Esophagus muscularis mucosa (tissue), 4 donors: Measurements from ENCODE around the gene TMEM108. TPM values are rescaled to one million over a fixed set of nuclear protein-coding genes. Genes with fewer than 3 reads are reported as not detected.

ENCODE experiments used
- DNase-seq: peaks from one replicate; pipeline ENCODE4 v3.0.0-alpha.2; 2017; ENCODE audit errors: extremely low spot score
- H3K27ac ChIP-seq, 4 donors: fragments of 200-600 bp; sonication (generic); replicated peaks in 1 of 4; 1 replicate in 3 of 4; 2 replicates in 1 of 4; pipeline ENCODE4 v1.5.1; 2016 to 2019; ENCODE audit warnings: mild to moderate bottlenecking in 1 of 4
- H3K27me3 ChIP-seq, 4 donors: fragments of 200-600 bp; sonication (generic); one replicate each; pipeline versions ENCODE4 v1.5.1 to v1.6.0; 2016 to 2019
- H3K36me3 ChIP-seq, 4 donors: fragments of 200-600 bp; sonication (generic); one replicate each; pipeline ENCODE4 v1.5.1; 2016 to 2019
- H3K4me1 ChIP-seq, 4 donors: fragments of 200-600 bp; sonication (generic); one replicate each; pipeline ENCODE4 v1.5.1; 2016 to 2019
- H3K4me3 ChIP-seq, 4 donors: fragments of 200-600 bp; sonication (generic); 1 replicate in 2 of 4; 2 replicates in 2 of 4; pipeline ENCODE4 v1.5.1; 2016 to 2019; ENCODE audit warnings: mild to moderate bottlenecking in 4 of 4, moderate library complexity in 1 of 4
- H3K9me3 ChIP-seq, 4 donors: fragments of 200-600 bp; sonication (generic); 1 replicate in 3 of 4; 2 replicates in 1 of 4; pipeline ENCODE4 v1.5.1; 2016 to 2019
- EP300 ChIP-seq: sonication (generic); formaldehyde crosslinking; IDR thresholded peaks from one replicate; pipeline ENCODE4 v1.6.1; 2017; ENCODE audit warnings: antibody characterized with exemption
- POLR2A ChIP-seq: fragments of 450-650 bp; IDR thresholded peaks from one replicate; pipeline ENCODE4 v1.6.1; 2017; ENCODE audit warnings: antibody characterized with exemption, moderate library complexity, mild to moderate bottlenecking, low read depth
- POLR2AphosphoS5 ChIP-seq, 2 donors: sonication (generic); formaldehyde crosslinking; IDR thresholded peaks; one replicate each; pipeline ENCODE4 v1.6.1; 2017; ENCODE audit warnings: antibody characterized with exemption in 2 of 2
- WGBS: methylation state at CpG from one replicate; pipeline ENCODE4 v1.1.5; 2018; 5-methylcytosine and 5-hydroxymethylcytosine counted together
- intact Hi-C: fragments of 100-400 bp; cut with DNase I; formaldehyde crosslinking; loops from one replicate; pipeline ENCODE4 v1.15.1; 2023
- total RNA-seq, 4 donors: library from RNA; depleted of rRNA; stranded (reverse); fragments of >200 nt; gene quantifications; one replicate each; pipeline versions ENCODE4 v1.1.0 to v1.2.1, GENCODE V29; 2016
- TF ChIP-seq, protein P1 (sequence below), 3 experiments: fragments of 200-600 bp in 2 of 3; fragments of 450-650 bp in 1 of 3; sonication (generic) in 2 of 3; IDR thresholded peaks; one replicate each; pipeline ENCODE4 v1.5.1; 2017 to 2019; ENCODE audit warnings: antibody characterized with exemption in 3 of 3, mild to moderate bottlenecking in 2 of 3, moderate library complexity in 1 of 3

TMEM108 gene
- total RNA-seq, 4 donors from 2014 or later: 8.6 to 12.1 (median 11.2) TPM

DNA sequence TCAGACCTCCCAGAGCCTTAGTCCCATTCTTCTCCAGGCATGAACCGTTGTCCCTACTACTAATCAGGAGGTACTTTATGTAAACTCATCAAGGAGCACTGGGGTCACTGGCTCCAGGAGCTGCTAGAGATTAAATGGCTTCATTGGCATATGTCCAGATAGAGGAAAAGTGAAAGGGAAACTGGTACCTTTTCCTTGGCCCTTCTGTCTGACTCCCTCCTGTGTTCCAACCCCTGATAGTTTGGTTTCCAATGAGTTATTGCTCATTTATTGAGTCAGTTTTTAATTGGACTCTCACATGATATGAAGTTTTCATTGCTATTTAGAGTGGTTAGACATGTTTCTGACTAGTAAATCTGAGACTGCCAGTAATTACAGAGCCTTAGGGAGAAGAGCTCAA is 231.2 kb downstream of the TMEM108 start:
- Histone ChIP-seq H3K4me3 (no peak overlapping the region), H3K9me3 (no peaks in the 10 kb centered on the region), H3K4me1 (peaks cover 0 to 37% (median 20%) of the 10 kb centered on the region in 4 donors), H3K27ac (peak overlapping the region in 1 of 4 donors; percentile 22), H3K36me3 (no peaks in the 10 kb centered on the region), H3K27me3 (no peaks in the 10 kb centered on the region)
- no peak for DNase-seq
- intact Hi-C loops: no loop called here
- TF ChIP-seq, protein P1, sequence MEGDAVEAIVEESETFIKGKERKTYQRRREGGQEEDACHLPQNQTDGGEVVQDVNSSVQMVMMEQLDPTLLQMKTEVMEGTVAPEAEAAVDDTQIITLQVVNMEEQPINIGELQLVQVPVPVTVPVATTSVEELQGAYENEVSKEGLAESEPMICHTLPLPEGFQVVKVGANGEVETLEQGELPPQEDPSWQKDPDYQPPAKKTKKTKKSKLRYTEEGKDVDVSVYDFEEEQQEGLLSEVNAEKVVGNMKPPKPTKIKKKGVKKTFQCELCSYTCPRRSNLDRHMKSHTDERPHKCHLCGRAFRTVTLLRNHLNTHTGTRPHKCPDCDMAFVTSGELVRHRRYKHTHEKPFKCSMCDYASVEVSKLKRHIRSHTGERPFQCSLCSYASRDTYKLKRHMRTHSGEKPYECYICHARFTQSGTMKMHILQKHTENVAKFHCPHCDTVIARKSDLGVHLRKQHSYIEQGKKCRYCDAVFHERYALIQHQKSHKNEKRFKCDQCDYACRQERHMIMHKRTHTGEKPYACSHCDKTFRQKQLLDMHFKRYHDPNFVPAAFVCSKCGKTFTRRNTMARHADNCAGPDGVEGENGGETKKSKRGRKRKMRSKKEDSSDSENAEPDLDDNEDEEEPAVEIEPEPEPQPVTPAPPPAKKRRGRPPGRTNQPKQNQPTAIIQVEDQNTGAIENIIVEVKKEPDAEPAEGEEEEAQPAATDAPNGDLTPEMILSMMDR (IDR thresholded peaks at IDR 0.05): no peak
- TF ChIP-seq EP300 (no peak), POLR2A (no peak), POLR2AphosphoS5 (IDR thresholded peaks at IDR 0.05) (no peak)
- WGBS: 59% methylated on average over 1 of the region's 1 CpG

DNA sequence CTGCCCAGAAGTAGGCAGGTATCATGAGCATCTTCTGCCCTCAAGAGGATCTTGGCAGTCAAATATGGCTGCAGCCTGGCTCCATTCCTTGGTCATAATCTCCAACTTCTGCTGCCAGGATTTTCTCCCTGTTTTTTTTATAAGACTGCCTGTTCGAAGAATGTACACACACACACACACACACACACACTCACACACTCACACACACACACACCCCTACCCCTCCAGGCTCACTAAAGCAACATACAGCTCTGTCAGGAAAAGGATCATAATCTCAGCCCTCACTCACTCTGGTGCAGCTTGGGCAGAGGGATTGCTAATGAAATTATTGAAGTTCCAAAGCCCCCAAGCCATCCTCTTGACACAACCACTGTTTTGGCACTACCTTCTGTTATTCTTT is 232.4 kb downstream of the TMEM108 start:
- WGBS: 38% methylated on average over 1 of the region's 1 CpG
- Histone ChIP-seq H3K4me3 (no peak overlapping the region), H3K27ac (no peak overlapping the region), H3K27me3 (no peaks in the 10 kb centered on the region), H3K4me1 (peaks cover 0 to 26% (median 18%) of the 10 kb centered on the region in 4 donors), H3K36me3 (no peaks in the 10 kb centered on the region), H3K9me3 (no peaks in the 10 kb centered on the region)
- no peak for DNase-seq
- intact Hi-C loops: no loop called here
- no peak for TF ChIP-seq POLR2AphosphoS5 (IDR thresholded peaks at IDR 0.05)
- TF ChIP-seq, protein P1 (IDR thresholded peaks at IDR 0.05): no peak
- TF ChIP-seq EP300: no peak
- no peak for TF ChIP-seq POLR2A

DNA sequence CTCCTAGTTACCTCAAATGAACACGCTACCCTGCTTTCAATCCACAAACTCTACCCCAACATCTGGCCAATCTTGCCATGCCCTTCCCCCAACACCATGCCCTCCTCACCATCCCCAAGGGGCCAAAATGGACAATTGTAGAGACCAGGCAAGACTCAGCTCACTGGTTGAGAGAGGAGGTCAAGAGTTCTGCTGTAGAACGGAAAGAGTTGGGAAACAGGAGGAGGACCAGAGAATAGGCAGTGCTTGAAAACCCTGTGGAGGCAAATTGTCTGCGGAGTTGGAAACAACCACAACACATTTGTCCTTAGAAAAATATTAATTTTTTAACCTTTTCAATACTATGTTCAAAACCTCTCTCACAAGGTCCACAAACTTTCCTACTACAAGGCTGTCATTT is 232.9 kb downstream of the TMEM108 start:
- Histone ChIP-seq H3K27me3 (no peaks in the 10 kb centered on the region), H3K27ac (no peak overlapping the region), H3K4me1 (peaks cover 0 to 22% (median 15%) of the 10 kb centered on the region in 4 donors), H3K4me3 (no peak overlapping the region), H3K9me3 (no peaks in the 10 kb centered on the region), H3K36me3 (no peaks in the 10 kb centered on the region)
- TF ChIP-seq, protein P1 (IDR thresholded peaks at IDR 0.05): no peak
- TF ChIP-seq EP300: no peak
- intact Hi-C loops: no loop called here
- no peak for DNase-seq
- 96% methylated on average over 3 of the region's 3 CpGs for WGBS

DNA sequence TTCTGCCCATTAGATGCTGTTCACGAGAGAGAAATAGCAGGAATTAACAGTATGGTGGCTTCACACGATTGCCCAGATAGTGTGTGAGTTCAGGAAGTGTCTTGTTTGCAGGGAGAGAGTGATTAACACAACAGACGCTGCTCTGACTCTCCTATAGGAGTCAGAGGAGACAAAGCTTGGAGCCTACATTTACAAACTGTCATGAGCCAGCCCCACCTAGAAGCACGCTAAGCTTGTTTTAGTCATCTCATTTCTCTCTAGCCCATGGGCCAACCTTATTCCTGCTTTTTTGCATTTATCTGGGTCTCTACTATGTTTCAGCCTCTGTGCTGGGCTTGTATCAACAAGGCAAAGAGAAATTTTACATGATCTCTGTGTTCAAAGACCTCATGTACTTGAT is 233.3 kb downstream of the TMEM108 start:
- TF ChIP-seq EP300 (no peak), POLR2AphosphoS5 (IDR thresholded peaks at IDR 0.05) (no peak), POLR2A (no peak)
- TF ChIP-seq, protein P1 (IDR thresholded peaks at IDR 0.05): no peak
- no peaks in the 10 kb centered on the region for H3K9me3 ChIP-seq
- DNase-seq: no peak

DNA sequence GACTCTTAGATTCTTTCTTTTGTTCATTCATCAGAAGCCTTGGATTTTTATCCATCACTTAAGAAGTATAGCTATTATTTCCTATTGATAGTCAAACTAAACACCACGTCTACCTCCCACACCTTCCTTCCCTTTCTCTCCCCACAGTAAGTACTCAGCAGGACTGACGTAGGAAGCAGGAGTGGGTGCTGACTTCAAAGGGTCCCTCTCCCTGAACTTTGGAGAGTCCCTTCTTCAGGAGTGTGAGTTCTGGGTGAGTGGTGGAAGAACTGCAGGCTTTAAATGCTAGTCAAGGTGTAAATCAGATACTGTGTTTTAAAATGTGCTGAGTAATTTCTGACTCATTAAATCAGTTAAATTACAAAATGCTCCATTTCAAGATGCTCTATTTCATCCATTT is 235.2 kb downstream of the TMEM108 start:
- H3K4me3 ChIP-seq: no peak overlapping the region
- H3K36me3 ChIP-seq: no peaks in the 10 kb centered on the region
- DNase-seq: no peak
- no peak for TF ChIP-seq EP300
- TF ChIP-seq, protein P1 (IDR thresholded peaks at IDR 0.05): no peak
- no peak for TF ChIP-seq POLR2AphosphoS5 (IDR thresholded peaks at IDR 0.05)
- TF ChIP-seq POLR2A: no peak
- intact Hi-C loops: no loop called here
- WGBS: 67% methylated on average over 2 of the region's 2 CpGs
- no peak overlapping the region for H3K27ac ChIP-seq
- H3K27me3 ChIP-seq: no peaks in the 10 kb centered on the region
- H3K9me3 ChIP-seq: no peaks in the 10 kb centered on the region
- peaks cover 0 to 35% (median 32%) of the 10 kb centered on the region in 4 donors for H3K4me1 ChIP-seq

More for the DNA sequence above, 233.3 kb downstream of the TMEM108 start:
- Histone ChIP-seq H3K4me1 (peaks cover 0 to 26% (median 18%) of the 10 kb centered on the region in 4 donors), H3K36me3 (no peaks in the 10 kb centered on the region), H3K27ac (no peak overlapping the region), H3K4me3 (no peak overlapping the region), H3K27me3 (no peaks in the 10 kb centered on the region)
- 67% methylated on average over 4 of the region's 4 CpGs for WGBS
- intact Hi-C loops: no loop called here
